Neural cell (in vitro differentiated cells): Measurements from ENCODE around the gene SRGAP2B.
"Not testable (repeated sequence)": the region's sequence is repeated elsewhere in the genome, so short reads cannot be mapped to it uniquely, and the experiment has no call there.

ENCODE experiments used
- CTCF ChIP-seq: fragments of 450-650 bp; IDR thresholded peaks from 2 replicates; pipeline ENCODE4 v1.5.1; 2014; ENCODE audit warnings: antibody characterized with exemption, mild to moderate bottlenecking, moderate library complexity; ENCODE audit not compliant: poor library complexity, severe bottlenecking
- MXI1 ChIP-seq: fragments of 450-650 bp; conservative IDR thresholded peaks from 2 replicates; pipeline ENCODE4 v1.6.1; 2014; ENCODE audit warnings: antibody characterized with exemption, mild to moderate bottlenecking; ENCODE audit not compliant: poor library complexity, severe bottlenecking
- SMC3 ChIP-seq: fragments of 450-650 bp; conservative IDR thresholded peaks from 2 replicates; pipeline ENCODE4 v1.6.1; 2014; ENCODE audit warnings: antibody characterized with exemption, mild to moderate bottlenecking, moderate library complexity; ENCODE audit not compliant: poor library complexity

- TF ChIP-seq MXI1, CTCF, SMC3: not testable (repeated sequence)
Observed at GRCh38 chr1:144941710-144942109, 153.4 kb downstream of the SRGAP2B start.
